Femur (tissue), 1 donor: ENCODE results near the gene CAMKK2.

Experiments
- DNase-seq: peaks from one replicate; pipeline ENCODE4 v3.0.0-alpha.2; 2017

The CAMKK2 gene

GRCh38 chr12:121189131-121189530 lies 107.4 kb downstream of the CAMKK2 start:
- DNase-seq = no peak

GRCh38 chr12:121188227-121188626 lies 108.3 kb downstream of the CAMKK2 start:
- DNase-seq = no peak
